HS-27A (cell line): ENCODE measurements around the gene AFG3L2.

ENCODE experiments used
- DNase-seq: peaks from one replicate; pipeline ENCODE4 v3.0.0-alpha.2; 2012; ENCODE audit warnings: low read depth, missing footprints

The AFG3L2 gene

GRCh38 chr18:12361770-12362378 lies 15.2 kb downstream of the AFG3L2 start:
- no peak for DNase-seq

- DNase-seq: no peak
Measured at GRCh38 chr18:12359515-12359927, 17.5 kb downstream of the AFG3L2 start.

GRCh38 chr18:12352188-12352587 lies 24.8 kb downstream of the AFG3L2 start:
- DNase-seq: no peak

- no peak for DNase-seq
Measured at GRCh38 chr18:12347895-12348294, 29.1 kb downstream of the AFG3L2 start.

GRCh38 chr18:12346240-12346565 lies 30.8 kb downstream of the AFG3L2 start:
- DNase-seq: no peak

- DNase-seq: no peak
Measured at GRCh38 chr18:12345491-12346239, 31.4 kb downstream of the AFG3L2 start.

- no peak for DNase-seq
Measured at GRCh38 chr18:12342661-12343060, 34.4 kb downstream of the AFG3L2 start.

GRCh38 chr18:12340945-12341660 lies 35.9 kb downstream of the AFG3L2 start:
- DNase-seq: no peak

GRCh38 chr18:12338382-12338781 lies 38.6 kb downstream of the AFG3L2 start:
- DNase-seq: no peak

- peak; percentile 29 for DNase-seq
Measured at GRCh38 chr18:12336887-12337286, 40.1 kb downstream of the AFG3L2 start.

- DNase-seq: no peak
Measured at GRCh38 chr18:12336171-12336613, 40.8 kb downstream of the AFG3L2 start.

GRCh38 chr18:12335503-12335902 lies 41.5 kb downstream of the AFG3L2 start:
- no peak for DNase-seq

GRCh38 chr18:12334863-12335262 lies 42.2 kb downstream of the AFG3L2 start:
- DNase-seq: no peak

GRCh38 chr18:12334366-12334808 lies 42.6 kb downstream of the AFG3L2 start:
- DNase-seq: no peak

GRCh38 chr18:12333506-12334290 lies 43.3 kb downstream of the AFG3L2 start:
- DNase-seq: no peak

GRCh38 chr18:12330766-12331165 lies 46.3 kb downstream of the AFG3L2 start:
- no peak for DNase-seq

GRCh38 chr18:12329125-12329698 lies 47.8 kb downstream of the AFG3L2 start:
- DNase-seq: no peak

- no peak for DNase-seq
Measured at GRCh38 chr18:12328179-12328823, 48.7 kb downstream of the AFG3L2 start.

- DNase-seq: peak; percentile 64
Measured at GRCh38 chr18:12327510-12328178, 49.4 kb downstream of the AFG3L2 start.

GRCh38 chr18:12326711-12327460 lies 50.1 kb downstream of the AFG3L2 start:
- DNase-seq: no peak
